HG02840 (cell line): ENCODE data around the gene NPIPB2.

Source experiments
- ATAC-seq: cut with Tn5 transposase; IDR thresholded peaks from one replicate; pipeline ENCODE4 v1.9.1; 2021; ENCODE audit warnings: mild to moderate bottlenecking, moderate library complexity, moderate number of reproducible peaks; ENCODE audit not compliant: unreplicated experiment, low FRiP score

NPIPB2 gene

GRCh38 chr16:11907160-11907970, 34.5 kb downstream of the NPIPB2 start:
- no peak for ATAC-seq

- ATAC-seq: no peak
Measured at GRCh38 chr16:11903906-11904305, 37.9 kb downstream of the NPIPB2 start.

- ATAC-seq: no peak
Measured at GRCh38 chr16:11901091-11901490, 40.8 kb downstream of the NPIPB2 start.

GRCh38 chr16:11896486-11897176, 45.2 kb downstream of the NPIPB2 start:
- ATAC-seq: no peak

GRCh38 chr16:11893571-11893970, 48.3 kb downstream of the NPIPB2 start:
- no peak for ATAC-seq

- ATAC-seq: no peak
Measured at GRCh38 chr16:11892761-11893160, 49.1 kb downstream of the NPIPB2 start.

GRCh38 chr16:11890231-11890965, 51.4 kb downstream of the NPIPB2 start:
- no peak for ATAC-seq

- no peak for ATAC-seq
Measured at GRCh38 chr16:11886881-11887280, 55.0 kb downstream of the NPIPB2 start.

GRCh38 chr16:11884035-11884434, 57.8 kb downstream of the NPIPB2 start:
- no peak for ATAC-seq

- no peak for ATAC-seq
Measured at GRCh38 chr16:11880007-11880406, 61.8 kb downstream of the NPIPB2 start.

GRCh38 chr16:11877374-11877773, 64.5 kb downstream of the NPIPB2 start:
- ATAC-seq: no peak
